SK-N-SH treated with all-trans-retinoic acid at 6 μM for 48 hours (cell line): Measurements from ENCODE around the gene HACD2.

Experiments
- ATAC-seq: fragments of 200-7000 bp; cut with Tn5 transposase; 3 replicates; pipeline ENCODE4 v1.9.1; 2020; ENCODE audit warnings: mild to moderate bottlenecking, moderate library complexity
- ARNTL ChIP-seq: fragments of 450-650 bp; formaldehyde crosslinking; IDR thresholded peaks from 2 replicates; pipeline ENCODE4 v1.5.0; 2020; ENCODE audit warnings: low read depth, mild to moderate bottlenecking, moderate library complexity, borderline replicate concordance
- CSDC2 ChIP-seq: fragments of 250-450 bp; sonication (Bioruptor Pico); IDR thresholded peaks from 2 replicates; pipeline ENCODE4 v1.5.0; 2020; ENCODE audit warnings: mild to moderate bottlenecking, moderate library complexity
- GLIS3 ChIP-seq: fragments of 250-450 bp; sonication (Bioruptor Pico); IDR thresholded peaks from 2 replicates; pipeline ENCODE4 v1.5.0; 2020; ENCODE audit warnings: mild to moderate bottlenecking, moderate library complexity
- OSR1 ChIP-seq: fragments of 250-450 bp; sonication (Bioruptor Pico); IDR thresholded peaks from 2 replicates; pipeline ENCODE4 v1.8.0; 2022; ENCODE audit warnings: moderate library complexity, mild to moderate bottlenecking, inconsistent platforms
- RARB ChIP-seq: fragments of 250-450 bp; sonication (Bioruptor Pico); IDR thresholded peaks from 2 replicates; pipeline ENCODE4 v1.8.0; 2021; ENCODE audit warnings: mild to moderate bottlenecking, moderate library complexity
- TCF4 ChIP-seq: fragments of 250-450 bp; sonication (Bioruptor Pico); IDR thresholded peaks from 2 replicates; pipeline ENCODE4 v1.8.0; 2021; ENCODE audit warnings: mild to moderate bottlenecking, moderate library complexity, borderline replicate concordance
- TOX ChIP-seq: fragments of 250-450 bp; sonication (Bioruptor Pico); IDR thresholded peaks from 2 replicates; pipeline ENCODE4 v1.8.0; 2021; ENCODE audit warnings: mild to moderate bottlenecking, moderate library complexity, borderline replicate concordance
- ZC3H10 ChIP-seq: fragments of 250-450 bp; sonication (Bioruptor Pico); IDR thresholded peaks from 2 replicates; pipeline ENCODE4 v1.5.1; 2021; ENCODE audit warnings: mild to moderate bottlenecking, moderate library complexity
- ZFP3 ChIP-seq: fragments of 250-450 bp; sonication (Bioruptor Pico); IDR thresholded peaks from 2 replicates; pipeline ENCODE4 v1.5.0; 2020; ENCODE audit warnings: mild to moderate bottlenecking, moderate library complexity
- ZFP30 ChIP-seq: fragments of 450-650 bp; formaldehyde crosslinking; IDR thresholded peaks from 2 replicates; pipeline ENCODE4 v1.5.0; 2022; ENCODE audit warnings: mild to moderate bottlenecking, moderate library complexity
- ZNF565 ChIP-seq: fragments of 450-650 bp; formaldehyde crosslinking; conservative IDR thresholded peaks from 2 replicates; pipeline ENCODE4 v1.5.0; 2020; ENCODE audit warnings: low read depth, mild to moderate bottlenecking, moderate library complexity
- ZNF70 ChIP-seq: fragments of 450-650 bp; formaldehyde crosslinking; IDR thresholded peaks from 2 replicates; pipeline ENCODE4 v1.5.0; 2020; ENCODE audit warnings: mild to moderate bottlenecking, moderate library complexity
- ZNF8 ChIP-seq: fragments of 450-650 bp; formaldehyde crosslinking; IDR thresholded peaks from 2 replicates; pipeline ENCODE4 v1.5.0; 2020; ENCODE audit warnings: mild to moderate bottlenecking, moderate library complexity
- TF ChIP-seq, protein P1 (sequence below): fragments of 250-450 bp; sonication (Bioruptor Pico); IDR thresholded peaks from 2 replicates; pipeline ENCODE4 v1.5.1; 2020; ENCODE audit warnings: low read depth, mild to moderate bottlenecking, moderate library complexity
- TF ChIP-seq, protein P2 (sequence below): fragments of 250-450 bp; sonication (Bioruptor Pico); IDR thresholded peaks from 2 replicates; pipeline ENCODE4 v1.8.0; 2020; ENCODE audit warnings: mild to moderate bottlenecking, moderate library complexity, borderline replicate concordance
- TF ChIP-seq, protein P3 (sequence below): fragments of 250-450 bp; sonication (Bioruptor Pico); IDR thresholded peaks from 2 replicates; pipeline ENCODE4 v1.8.0; 2021; ENCODE audit warnings: low read depth, mild to moderate bottlenecking, moderate library complexity, borderline replicate concordance
- TF ChIP-seq, protein P4 (sequence below): fragments of 250-450 bp; sonication (Bioruptor Pico); IDR thresholded peaks from 2 replicates; pipeline ENCODE4 v1.5.0; 2020; ENCODE audit warnings: mild to moderate bottlenecking, moderate library complexity

HACD2 gene

DNA sequence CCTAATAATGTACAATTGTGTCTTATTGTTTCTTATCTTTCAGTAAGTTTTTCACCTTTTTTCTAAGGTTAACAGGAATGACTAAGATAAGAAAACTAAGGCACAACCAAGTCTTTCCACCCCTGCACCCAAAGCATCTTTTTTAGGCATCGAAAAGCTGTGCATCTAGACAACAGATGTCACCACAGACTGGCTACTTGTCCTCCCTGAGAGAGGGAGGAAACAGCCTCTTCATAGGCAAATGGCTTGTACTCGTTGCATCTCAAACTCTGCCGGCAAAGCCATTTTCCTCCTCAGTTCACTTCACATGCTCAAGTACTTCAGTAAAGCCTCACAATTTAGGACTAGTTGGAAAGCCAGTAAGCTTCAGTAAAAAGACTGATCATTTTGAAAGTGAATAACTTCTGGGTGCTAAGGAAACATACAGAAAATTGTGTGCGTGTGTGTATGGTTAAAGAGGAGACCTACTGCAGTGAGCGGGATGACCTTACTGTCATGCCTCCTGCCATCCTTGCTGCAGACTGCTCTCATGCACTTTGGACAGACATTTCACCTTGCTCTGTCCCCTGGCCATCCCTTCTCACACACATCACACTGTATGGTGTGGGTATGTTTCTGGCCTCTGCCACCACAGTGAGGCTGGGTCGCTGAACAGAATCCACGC is 36.5 kb upstream of the HACD2 start:
- ATAC-seq, result no peak

DNA sequence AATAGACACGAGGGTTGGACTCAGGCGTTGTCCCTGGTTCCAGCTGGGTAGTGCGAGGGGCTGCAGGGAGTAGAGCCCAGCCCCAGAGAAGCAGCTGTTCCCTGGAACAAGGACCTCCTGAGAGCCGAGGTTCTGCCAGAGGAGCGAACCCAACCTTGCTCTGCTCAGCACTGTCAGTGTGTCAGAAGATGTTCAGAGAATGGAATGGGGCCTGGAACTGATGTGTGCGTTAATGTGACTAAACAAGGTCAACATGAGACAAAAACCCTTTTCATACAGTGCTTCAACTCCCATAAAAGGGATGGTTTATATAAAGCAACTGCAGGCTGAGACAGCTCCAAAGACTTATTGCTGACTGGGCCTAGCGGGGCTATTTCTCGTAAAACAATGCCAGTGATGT is 35.5 kb upstream of the HACD2 start:
- no peak for ATAC-seq
- TF ChIP-seq, protein P1, sequence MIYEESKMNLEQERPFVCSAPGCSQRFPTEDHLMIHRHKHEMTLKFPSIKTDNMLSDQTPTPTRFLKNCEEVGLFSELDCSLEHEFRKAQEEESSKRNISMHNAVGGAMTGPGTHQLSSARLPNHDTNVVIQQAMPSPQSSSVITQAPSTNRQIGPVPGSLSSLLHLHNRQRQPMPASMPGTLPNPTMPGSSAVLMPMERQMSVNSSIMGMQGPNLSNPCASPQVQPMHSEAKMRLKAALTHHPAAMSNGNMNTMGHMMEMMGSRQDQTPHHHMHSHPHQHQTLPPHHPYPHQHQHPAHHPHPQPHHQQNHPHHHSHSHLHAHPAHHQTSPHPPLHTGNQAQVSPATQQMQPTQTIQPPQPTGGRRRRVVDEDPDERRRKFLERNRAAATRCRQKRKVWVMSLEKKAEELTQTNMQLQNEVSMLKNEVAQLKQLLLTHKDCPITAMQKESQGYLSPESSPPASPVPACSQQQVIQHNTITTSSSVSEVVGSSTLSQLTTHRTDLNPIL (CRISPR knock-in tag), result no peak
- TF ChIP-seq, protein P2, sequence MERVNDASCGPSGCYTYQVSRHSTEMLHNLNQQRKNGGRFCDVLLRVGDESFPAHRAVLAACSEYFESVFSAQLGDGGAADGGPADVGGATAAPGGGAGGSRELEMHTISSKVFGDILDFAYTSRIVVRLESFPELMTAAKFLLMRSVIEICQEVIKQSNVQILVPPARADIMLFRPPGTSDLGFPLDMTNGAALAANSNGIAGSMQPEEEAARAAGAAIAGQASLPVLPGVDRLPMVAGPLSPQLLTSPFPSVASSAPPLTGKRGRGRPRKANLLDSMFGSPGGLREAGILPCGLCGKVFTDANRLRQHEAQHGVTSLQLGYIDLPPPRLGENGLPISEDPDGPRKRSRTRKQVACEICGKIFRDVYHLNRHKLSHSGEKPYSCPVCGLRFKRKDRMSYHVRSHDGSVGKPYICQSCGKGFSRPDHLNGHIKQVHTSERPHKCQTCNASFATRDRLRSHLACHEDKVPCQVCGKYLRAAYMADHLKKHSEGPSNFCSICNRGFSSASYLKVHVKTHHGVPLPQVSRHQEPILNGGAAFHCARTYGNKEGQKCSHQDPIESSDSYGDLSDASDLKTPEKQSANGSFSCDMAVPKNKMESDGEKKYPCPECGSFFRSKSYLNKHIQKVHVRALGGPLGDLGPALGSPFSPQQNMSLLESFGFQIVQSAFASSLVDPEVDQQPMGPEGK, result no peak
- TF ChIP-seq TOX (CRISPR knock-in tag) (no peak), ZFP30 (CRISPR knock-in tag) (no peak), GLIS3 (no peak)
- TF ChIP-seq, protein P3, sequence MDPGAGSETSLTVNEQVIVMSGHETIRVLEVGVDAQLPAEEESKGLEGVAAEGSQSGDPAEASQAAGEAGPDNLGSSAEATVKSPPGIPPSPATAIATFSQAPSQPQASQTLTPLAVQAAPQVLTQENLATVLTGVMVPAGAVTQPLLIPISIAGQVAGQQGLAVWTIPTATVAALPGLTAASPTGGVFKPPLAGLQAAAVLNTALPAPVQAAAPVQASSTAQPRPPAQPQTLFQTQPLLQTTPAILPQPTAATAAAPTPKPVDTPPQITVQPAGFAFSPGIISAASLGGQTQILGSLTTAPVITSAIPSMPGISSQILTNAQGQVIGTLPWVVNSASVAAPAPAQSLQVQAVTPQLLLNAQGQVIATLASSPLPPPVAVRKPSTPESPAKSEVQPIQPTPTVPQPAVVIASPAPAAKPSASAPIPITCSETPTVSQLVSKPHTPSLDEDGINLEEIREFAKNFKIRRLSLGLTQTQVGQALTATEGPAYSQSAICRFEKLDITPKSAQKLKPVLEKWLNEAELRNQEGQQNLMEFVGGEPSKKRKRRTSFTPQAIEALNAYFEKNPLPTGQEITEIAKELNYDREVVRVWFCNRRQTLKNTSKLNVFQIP (CRISPR knock-in tag), result no peak

More for the DNA sequence above, 36.5 kb upstream of the HACD2 start:
- TF ChIP-seq, protein P4, sequence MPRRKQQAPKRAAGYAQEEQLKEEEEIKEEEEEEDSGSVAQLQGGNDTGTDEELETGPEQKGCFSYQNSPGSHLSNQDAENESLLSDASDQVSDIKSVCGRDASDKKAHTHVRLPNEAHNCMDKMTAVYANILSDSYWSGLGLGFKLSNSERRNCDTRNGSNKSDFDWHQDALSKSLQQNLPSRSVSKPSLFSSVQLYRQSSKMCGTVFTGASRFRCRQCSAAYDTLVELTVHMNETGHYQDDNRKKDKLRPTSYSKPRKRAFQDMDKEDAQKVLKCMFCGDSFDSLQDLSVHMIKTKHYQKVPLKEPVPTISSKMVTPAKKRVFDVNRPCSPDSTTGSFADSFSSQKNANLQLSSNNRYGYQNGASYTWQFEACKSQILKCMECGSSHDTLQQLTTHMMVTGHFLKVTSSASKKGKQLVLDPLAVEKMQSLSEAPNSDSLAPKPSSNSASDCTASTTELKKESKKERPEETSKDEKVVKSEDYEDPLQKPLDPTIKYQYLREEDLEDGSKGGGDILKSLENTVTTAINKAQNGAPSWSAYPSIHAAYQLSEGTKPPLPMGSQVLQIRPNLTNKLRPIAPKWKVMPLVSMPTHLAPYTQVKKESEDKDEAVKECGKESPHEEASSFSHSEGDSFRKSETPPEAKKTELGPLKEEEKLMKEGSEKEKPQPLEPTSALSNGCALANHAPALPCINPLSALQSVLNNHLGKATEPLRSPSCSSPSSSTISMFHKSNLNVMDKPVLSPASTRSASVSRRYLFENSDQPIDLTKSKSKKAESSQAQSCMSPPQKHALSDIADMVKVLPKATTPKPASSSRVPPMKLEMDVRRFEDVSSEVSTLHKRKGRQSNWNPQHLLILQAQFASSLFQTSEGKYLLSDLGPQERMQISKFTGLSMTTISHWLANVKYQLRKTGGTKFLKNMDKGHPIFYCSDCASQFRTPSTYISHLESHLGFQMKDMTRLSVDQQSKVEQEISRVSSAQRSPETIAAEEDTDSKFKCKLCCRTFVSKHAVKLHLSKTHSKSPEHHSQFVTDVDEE (CRISPR knock-in tag), result no peak
- no peak for TF ChIP-seq ZFP30 (CRISPR knock-in tag)
- no peak for TF ChIP-seq OSR1 (CRISPR knock-in tag)
- no peak for TF ChIP-seq ZC3H10 (CRISPR knock-in tag)
- TF ChIP-seq GLIS3, result no peak
- TF ChIP-seq ARNTL (CRISPR knock-in tag), result no peak
- no peak for TF ChIP-seq ZFP3 (CRISPR knock-in tag)
- TF ChIP-seq TCF4, result no peak
- TF ChIP-seq, protein P2, result no peak
- TF ChIP-seq, protein P3 (CRISPR knock-in tag), result no peak

DNA sequence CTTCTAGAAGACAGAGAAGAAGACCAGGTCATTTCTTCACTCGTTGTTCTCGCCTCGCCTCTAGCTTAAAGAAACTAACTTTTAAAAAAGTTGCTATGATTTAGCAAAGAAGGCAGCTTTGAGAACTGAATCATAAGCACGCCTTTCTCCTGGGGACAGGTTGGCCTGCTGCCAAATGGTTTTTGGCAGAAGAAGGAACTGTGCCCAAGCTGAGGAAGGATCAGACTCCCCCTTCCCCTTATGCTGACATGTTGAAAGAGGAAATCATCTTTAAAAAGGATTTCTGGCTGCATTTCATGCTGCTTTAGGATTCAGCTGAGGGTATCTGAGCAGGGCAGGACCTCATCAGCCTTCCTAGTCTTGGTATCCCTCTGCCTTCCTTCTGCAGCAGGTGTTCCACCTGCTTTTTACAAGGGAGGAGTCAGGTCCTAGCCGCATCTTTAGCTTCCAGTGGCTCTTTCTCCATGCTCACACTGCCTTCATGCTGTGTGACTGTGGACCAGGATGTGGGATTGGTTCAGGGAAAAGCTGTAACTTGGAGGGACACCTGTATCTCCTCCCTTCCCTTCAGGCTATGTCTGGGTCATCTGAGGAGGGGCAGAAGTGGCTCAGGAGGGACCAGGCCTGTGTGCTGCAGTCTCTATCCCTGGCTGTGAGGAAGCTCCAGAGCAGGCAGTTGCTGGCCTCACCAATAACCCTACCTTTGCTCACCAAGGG is 34.1 kb upstream of the HACD2 start:
- ATAC-seq, result peak; percentile 60
- no peak for TF ChIP-seq ZNF565 (CRISPR knock-in tag)
- no peak for TF ChIP-seq ZNF70 (CRISPR knock-in tag)
- TF ChIP-seq, protein P4 (CRISPR knock-in tag), result no peak
- TF ChIP-seq ZNF8 (CRISPR knock-in tag), result no peak
- no peak for TF ChIP-seq TCF4
- TF ChIP-seq RARB, result no peak
- TF ChIP-seq OSR1 (CRISPR knock-in tag), result no peak
- TF ChIP-seq CSDC2 (CRISPR knock-in tag), result no peak
- TF ChIP-seq, protein P2, result no peak
